A673 (cell line): Measurements from ENCODE around the gene SEMA4C.

Experiments
- EZH2 ChIP-seq: fragments of 200-600 bp; sonication (generic); IDR thresholded peaks from 2 replicates; pipeline ENCODE4 v1.6.1; 2017; ENCODE audit warnings: borderline replicate concordance, low read depth, mild to moderate bottlenecking, mixed read lengths, antibody characterized with exemption, low read length; ENCODE audit not compliant: poor library complexity, severe bottlenecking
- TF ChIP-seq, protein P1 (sequence below): fragments of 300-800, 200-600 bp; sonication (generic); conservative IDR thresholded peaks from 2 replicates; pipeline ENCODE4 v1.5.1; 2017; ENCODE audit warnings: low read depth, mild to moderate bottlenecking, antibody characterized with exemption, low read length, moderate library complexity, mixed read lengths

DNA sequence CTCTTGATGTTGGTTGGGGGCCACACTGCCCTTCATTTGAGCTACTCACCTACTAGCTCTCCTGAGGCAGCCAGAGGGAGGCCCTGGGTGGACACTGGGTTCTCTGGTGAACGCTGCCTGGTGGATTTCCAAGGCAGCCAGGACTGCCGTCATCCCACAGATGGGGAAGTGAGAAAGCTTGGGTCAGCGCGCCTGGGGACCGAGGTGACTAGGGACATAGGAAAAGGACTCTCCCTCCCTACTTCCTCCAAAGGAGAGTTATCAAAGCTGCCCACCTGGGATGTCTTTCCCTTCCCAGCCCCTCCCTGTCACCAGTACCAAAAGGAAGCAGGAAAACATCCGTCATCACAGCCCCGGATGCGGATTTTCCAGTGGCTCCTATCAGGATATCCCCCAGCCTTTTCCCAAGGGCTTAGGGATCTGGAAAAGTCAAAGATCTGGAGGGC, 3.8 kb upstream of the SEMA4C start:
- TF ChIP-seq, protein P1, sequence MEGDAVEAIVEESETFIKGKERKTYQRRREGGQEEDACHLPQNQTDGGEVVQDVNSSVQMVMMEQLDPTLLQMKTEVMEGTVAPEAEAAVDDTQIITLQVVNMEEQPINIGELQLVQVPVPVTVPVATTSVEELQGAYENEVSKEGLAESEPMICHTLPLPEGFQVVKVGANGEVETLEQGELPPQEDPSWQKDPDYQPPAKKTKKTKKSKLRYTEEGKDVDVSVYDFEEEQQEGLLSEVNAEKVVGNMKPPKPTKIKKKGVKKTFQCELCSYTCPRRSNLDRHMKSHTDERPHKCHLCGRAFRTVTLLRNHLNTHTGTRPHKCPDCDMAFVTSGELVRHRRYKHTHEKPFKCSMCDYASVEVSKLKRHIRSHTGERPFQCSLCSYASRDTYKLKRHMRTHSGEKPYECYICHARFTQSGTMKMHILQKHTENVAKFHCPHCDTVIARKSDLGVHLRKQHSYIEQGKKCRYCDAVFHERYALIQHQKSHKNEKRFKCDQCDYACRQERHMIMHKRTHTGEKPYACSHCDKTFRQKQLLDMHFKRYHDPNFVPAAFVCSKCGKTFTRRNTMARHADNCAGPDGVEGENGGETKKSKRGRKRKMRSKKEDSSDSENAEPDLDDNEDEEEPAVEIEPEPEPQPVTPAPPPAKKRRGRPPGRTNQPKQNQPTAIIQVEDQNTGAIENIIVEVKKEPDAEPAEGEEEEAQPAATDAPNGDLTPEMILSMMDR = no peak
- TF ChIP-seq EZH2 = no peak
